IPS-18c (cell line): ENCODE measurements around the gene KIF5B.
"Not testable (repeated sequence)": the region's sequence is repeated elsewhere in the genome, so short reads cannot be mapped to it uniquely, and the experiment has no call there.

Experiments used
- H3K4me3 ChIP-seq: 2 replicates; pipeline ENCODE4 v1.7.0; 2013; ENCODE audit warnings: low read depth, mild to moderate bottlenecking, low read length, moderate library complexity; ENCODE audit not compliant: insufficient read depth
- H3K9me3 ChIP-seq: one replicate; pipeline ENCODE4 v1.6.1; 2013; ENCODE audit warnings: mild to moderate bottlenecking, low read length, moderate library complexity; ENCODE audit not compliant: control insufficient read depth, insufficient read depth

The KIF5B gene

DNA sequence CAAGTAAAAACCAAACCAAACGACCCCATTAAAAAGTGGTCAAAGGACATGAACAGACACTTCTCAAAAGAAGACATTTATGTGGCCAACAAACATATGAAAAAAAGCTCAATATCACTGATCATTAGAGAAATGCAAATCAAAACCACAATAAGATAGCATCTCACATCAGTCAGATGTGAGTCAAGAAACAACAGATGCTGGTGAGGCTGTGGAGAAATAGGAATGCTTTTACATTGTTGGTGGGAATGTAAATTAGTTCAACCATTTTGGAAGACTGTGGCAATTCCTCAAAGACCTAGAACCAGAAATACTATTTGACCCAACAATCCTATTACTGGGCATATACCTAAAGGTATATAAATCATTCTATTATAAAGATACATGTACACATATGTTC lies 68.4 kb downstream of the KIF5B start:
- not testable (repeated sequence) for H3K4me3 ChIP-seq

GRCh38 chr10:31982111-31982510 lies 74.1 kb downstream of the KIF5B start:
- H3K4me3 ChIP-seq, result no peak overlapping the region
- no peaks in the 10 kb centered on the region for H3K9me3 ChIP-seq

More for the DNA sequence above, 68.4 kb downstream of the KIF5B start:
- H3K9me3 ChIP-seq, result not testable (repeated sequence)

- H3K4me3 ChIP-seq, result no peak overlapping the region
- no peaks in the 10 kb centered on the region for H3K9me3 ChIP-seq
Measured at GRCh38 chr10:31980471-31980870, 75.8 kb downstream of the KIF5B start.

GRCh38 chr10:31979071-31979470 lies 77.2 kb downstream of the KIF5B start:
- not testable (repeated sequence) for H3K9me3 ChIP-seq, H3K4me3 ChIP-seq

GRCh38 chr10:31978156-31978483 lies 78.1 kb downstream of the KIF5B start:
- no peaks in the 10 kb centered on the region for H3K9me3 ChIP-seq

DNA sequence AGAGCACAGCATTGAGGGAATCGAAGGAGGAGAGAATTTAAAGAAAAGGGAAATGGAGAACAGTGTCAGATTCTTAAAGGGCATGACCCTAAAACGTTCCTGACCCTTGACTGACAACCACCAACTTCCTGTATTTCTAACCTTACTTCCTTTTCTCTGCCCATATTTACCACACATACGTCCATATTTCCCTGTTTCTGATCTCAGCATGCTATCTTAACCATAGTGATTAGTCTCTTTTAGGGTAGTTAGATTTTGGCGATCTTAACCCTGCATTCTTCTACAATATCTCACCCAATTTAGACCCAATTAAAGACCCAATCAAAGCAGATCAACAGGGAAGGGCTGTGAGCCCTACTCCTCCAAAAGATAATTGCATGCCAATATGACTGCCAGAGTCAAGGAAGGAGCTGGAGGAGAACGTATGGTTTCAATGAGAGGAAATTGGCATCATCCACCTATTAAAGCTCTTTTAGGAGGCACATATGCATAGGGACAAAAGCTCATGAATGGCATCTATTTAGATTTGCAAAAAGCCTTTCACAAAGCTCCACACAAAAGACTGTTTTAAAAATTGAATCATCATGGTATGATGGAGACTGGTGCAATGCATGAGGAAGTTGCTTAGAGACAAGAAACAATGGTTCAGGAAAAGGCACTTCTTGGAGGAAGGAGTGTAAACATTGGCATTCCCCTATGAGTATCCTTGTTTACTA lies 78.6 kb downstream of the KIF5B start:
- H3K4me3 ChIP-seq, result no peak overlapping the region
- no peaks in the 10 kb centered on the region for H3K9me3 ChIP-seq

More at GRCh38 chr10:31978156-31978483, 78.1 kb downstream of the KIF5B start:
- H3K4me3 ChIP-seq, result no peak overlapping the region

- H3K9me3 ChIP-seq, result no peaks in the 10 kb centered on the region
- H3K4me3 ChIP-seq, result no peak overlapping the region
Measured at GRCh38 chr10:31975157-31975765, 81.0 kb downstream of the KIF5B start.

DNA sequence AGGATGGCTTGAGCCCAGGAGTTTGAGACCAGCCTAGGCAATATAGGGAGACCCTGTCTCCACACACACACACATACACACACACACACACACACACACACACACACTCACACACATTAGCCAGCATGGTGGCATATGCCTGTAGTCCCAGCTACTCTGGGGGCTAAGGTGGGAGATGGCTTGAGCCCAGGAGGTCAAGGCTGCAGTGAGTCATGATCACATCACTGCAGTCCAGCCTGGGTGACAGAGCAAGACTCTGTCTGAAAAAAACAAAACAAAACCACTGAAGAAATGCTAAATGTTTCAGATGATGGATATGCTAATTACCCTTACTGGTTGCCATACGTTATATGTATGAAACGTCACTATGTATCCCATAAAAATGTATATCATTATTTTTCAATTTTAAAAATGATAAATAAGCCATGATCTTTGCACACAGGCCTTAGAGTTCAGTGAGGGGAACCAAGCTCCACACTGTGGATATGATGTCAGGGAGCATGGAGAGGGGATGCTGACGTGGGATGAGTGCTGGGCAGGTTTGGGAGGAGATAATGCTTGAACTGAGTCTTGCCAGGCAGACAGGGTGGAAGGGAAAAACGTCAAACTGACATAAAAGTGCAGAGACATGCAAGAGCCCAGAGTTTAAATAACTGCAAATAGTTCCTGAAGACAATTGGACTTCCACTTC lies 81.6 kb downstream of the KIF5B start:
- no peaks in the 10 kb centered on the region for H3K9me3 ChIP-seq

DNA sequence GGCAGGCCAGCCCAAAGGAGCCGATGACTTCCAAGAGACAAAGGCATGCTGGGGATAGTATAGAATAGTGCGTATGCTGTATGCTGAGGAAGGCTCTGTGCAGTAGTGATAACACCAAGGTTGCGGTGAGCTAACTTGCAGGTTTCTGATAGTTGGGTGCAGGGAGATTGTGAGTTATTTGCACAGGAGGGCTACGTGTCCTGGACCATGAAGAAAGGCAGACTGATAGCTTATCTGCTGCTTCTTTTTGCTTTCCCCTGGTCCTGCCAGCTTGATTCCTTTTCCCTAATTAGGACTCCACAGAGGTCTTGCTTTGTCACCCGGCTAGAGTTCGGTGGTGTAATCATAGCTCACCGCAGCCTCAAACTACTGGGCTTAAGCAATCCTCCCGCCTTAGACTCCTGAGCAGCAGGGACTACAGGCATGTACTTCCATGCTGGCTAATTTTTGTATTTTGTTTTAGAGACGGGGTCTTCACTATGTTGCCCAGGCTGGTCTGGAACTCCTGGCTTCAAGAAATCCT lies 83.6 kb downstream of the KIF5B start:
- Histone ChIP-seq H3K4me3 (no peak overlapping the region), H3K9me3 (no peaks in the 10 kb centered on the region)

More for the DNA sequence above, 81.6 kb downstream of the KIF5B start:
- no peak overlapping the region for H3K4me3 ChIP-seq

- H3K9me3 ChIP-seq, H3K4me3 ChIP-seq: not testable (repeated sequence)
Measured at GRCh38 chr10:31969847-31970246, 86.4 kb downstream of the KIF5B start.

- Histone ChIP-seq H3K9me3 (no peaks in the 10 kb centered on the region), H3K4me3 (no peak overlapping the region)
Measured at GRCh38 chr10:31963589-31963980, 92.6 kb downstream of the KIF5B start.

DNA sequence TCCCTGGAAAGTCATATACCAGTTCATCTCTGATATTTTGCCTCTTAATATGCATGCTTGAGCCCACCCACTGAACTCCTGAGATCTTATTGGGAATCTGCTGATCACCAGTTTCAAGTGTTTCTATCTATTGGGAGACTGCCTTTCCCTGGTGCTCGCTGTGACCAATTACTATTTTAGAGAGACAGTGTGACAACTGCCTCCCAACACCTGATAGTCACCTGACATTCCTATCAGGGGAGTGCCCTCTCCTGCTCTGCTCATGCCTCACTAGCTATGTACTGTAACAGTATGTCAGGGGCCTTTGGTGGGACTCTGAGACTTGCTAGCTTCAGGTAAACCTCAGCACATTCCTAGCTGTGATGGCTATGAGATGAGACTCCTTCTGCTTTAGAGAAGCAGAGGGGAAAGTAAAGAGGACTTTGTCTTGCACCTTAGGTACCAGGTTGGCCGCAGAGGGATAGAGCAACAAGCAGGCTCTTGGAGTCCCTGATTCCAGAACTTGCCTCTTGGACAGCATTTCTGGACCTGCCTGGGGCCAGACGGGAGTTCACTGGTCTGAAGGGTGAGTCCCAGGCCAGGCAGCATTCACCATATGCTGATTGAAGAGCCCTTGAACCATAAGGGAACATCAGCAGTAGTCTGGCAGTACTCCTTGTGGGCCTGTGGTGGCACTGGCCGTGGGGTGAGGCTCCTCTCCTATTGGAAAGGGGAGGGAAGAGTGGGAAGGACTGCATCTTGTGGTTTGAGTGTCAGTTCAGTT lies 93.2 kb downstream of the KIF5B start:
- no peak overlapping the region for H3K4me3 ChIP-seq

DNA sequence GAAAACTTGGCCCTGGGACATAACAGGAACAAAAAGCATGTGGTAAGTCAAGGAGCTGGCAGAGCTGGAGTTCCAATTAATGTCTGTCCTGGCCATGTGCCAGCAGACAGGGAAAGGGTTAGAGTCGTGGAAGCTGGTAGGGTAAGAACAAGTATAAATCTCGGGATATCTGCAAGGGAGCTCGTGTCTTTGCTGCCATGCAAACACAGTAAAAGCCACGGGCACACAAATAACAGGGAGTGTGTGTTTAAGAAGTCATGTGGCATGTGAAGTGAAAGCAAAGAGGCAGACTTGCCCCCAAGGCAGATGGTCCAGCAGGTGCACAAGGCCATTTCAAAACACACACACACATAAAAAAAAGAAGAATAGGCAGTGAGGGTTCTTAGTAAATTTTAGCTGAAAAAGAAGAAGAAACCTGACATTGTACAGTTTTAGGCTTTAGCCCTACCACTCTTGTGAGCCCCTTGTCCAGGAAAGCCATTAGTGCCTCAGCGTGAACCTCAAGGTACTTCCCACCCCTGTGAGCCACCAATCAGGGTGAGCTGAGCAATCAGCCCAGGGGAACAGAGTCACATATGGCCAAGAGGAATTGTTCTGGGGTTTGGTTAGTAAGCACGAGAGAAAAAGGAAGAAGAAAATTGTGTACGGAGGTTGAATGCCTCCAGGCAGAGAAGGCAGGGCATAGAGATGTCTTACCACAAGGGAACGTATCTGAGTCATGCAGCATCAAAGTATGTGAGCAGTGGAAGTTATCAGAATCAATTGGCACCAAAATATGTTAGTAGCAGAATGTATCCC lies 94.7 kb downstream of the KIF5B start:
- H3K9me3 ChIP-seq, result no peaks in the 10 kb centered on the region
- H3K4me3 ChIP-seq, result no peak overlapping the region; the same call in 1 of the 2 replicates

More for the DNA sequence above, 93.2 kb downstream of the KIF5B start:
- H3K9me3 ChIP-seq, result no peaks in the 10 kb centered on the region

DNA sequence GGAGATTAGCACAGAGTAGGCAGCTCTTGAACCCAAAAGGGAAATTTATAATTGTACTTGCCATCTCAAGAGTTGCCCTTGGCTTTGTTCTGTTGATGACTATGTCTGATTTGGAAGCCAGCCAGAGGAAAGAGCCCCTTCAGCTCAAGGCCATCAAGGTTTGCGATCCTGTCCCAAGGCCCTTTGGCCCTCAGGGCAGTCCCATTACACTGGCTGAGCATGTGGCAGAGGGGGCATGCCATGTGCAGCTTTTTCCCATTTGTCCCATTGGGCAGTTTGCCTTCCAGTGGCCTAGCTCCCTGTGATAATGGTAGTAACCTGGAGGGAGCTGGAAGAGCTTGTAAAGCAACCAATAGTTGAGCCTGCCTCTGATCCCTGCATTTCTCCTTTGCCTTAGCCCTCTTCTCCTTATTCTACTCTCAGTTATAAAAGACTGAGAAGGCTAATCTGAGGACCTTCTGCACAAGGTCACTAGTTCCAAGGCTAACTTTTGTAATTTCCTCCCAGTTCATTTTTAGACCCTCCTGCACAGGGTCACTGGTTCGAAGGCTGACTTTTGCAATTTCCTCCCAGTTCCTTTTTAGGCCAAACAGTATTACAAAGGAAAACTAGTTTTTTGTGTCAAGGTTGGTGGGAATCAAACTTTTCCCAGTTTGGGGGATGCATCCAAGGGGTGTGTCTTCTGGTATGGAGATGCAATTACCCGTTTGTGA lies 96.6 kb downstream of the KIF5B start:
- peaks cover 2% of the 10 kb centered on the region for H3K9me3 ChIP-seq
- no peak overlapping the region for H3K4me3 ChIP-seq
